ENCODE measurements around the gene SKA3.

DNA sequence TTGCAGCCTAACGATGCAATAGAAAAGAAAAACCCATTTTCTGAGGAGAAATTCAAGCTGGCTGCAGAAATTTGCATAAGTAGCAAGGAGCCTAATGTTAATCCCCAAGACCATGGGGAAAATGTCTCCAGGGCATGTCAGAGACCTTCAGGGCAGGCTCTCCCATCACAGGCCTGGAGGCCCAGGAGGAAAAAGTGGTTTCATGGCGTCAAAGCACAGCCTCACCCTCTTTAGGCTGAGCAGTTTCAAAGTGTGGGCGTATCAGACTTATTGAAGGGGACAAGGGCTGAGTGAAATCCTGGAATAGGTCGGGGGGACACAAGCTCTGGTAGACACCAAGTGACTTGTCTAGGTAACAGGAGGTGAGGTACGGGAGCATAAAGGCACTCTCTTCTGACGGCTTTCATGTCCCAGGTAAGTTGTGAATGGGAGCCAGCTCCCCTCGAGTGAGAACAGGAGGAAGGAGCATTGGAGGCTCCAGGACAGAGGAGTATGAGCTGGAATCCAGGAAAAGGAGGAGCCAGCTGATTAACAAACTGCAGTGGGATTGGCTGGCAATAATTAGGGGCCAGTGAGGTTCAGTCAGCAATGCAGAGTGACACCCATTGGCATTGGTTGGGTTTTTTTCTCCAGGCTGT lies 35.9 kb upstream of the SKA3 start:
- TF ChIP-seq ATF6 (CRISPR knock-in tag; IDR thresholded peaks at IDR 0.05) = no peak
- no peak for TF ChIP-seq CTCF (IDR thresholded peaks at IDR 0.05)
- TF ChIP-seq, protein P1, sequence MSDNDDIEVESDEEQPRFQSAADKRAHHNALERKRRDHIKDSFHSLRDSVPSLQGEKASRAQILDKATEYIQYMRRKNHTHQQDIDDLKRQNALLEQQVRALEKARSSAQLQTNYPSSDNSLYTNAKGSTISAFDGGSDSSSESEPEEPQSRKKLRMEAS (CRISPR knock-in tag; IDR thresholded peaks at IDR 0.05) = no peak
- TF ChIP-seq, protein P2, sequence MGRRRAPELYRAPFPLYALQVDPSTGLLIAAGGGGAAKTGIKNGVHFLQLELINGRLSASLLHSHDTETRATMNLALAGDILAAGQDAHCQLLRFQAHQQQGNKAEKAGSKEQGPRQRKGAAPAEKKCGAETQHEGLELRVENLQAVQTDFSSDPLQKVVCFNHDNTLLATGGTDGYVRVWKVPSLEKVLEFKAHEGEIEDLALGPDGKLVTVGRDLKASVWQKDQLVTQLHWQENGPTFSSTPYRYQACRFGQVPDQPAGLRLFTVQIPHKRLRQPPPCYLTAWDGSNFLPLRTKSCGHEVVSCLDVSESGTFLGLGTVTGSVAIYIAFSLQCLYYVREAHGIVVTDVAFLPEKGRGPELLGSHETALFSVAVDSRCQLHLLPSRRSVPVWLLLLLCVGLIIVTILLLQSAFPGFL (CRISPR knock-in tag; IDR thresholded peaks at IDR 0.05; ENCODE audit: borderline replicate concordance) = no peak
- no peak for TF ChIP-seq ZNF121 (CRISPR knock-in tag; IDR thresholded peaks at IDR 0.05)
- TF ChIP-seq NR3C1 (CRISPR knock-in tag; conservative IDR thresholded peaks at IDR 0.05; ENCODE audit: low read depth) = no peak
- TF ChIP-seq FOXP1 (CRISPR knock-in tag; IDR thresholded peaks at IDR 0.05; ENCODE audit: borderline replicate concordance) = no peak
- no peak for TF ChIP-seq GABPB1 (CRISPR knock-in tag; IDR thresholded peaks at IDR 0.05)
- no peak for TF ChIP-seq ZNF416 (CRISPR knock-in tag; IDR thresholded peaks at IDR 0.05)
- no peak for TF ChIP-seq ELF4 (CRISPR knock-in tag; IDR thresholded peaks at IDR 0.05; ENCODE audit: low read depth)
- no peak for TF ChIP-seq FOXJ3 (CRISPR knock-in tag; IDR thresholded peaks at IDR 0.05; ENCODE audit: borderline replicate concordance)
- TF ChIP-seq STAT6 (CRISPR knock-in tag; conservative IDR thresholded peaks at IDR 0.05; ENCODE audit: low read depth) = no peak
- TF ChIP-seq TEAD4 (CRISPR knock-in tag; IDR thresholded peaks at IDR 0.05) = no peak

Data from WTC11 (cell line).